ENCODE results near the gene AIPL1. TPM values are rescaled to one million over a fixed set of nuclear protein-coding genes. Genes with fewer than 3 reads are reported as not detected.

The AIPL1 gene
- total RNA-seq, 1 experiment from 2014 or later = 0.46 TPM

- no peak for TF ChIP-seq USF1 (CRISPR knock-in tag; IDR thresholded peaks at IDR 0.05)
- TF ChIP-seq ELF4 (CRISPR knock-in tag; IDR thresholded peaks at IDR 0.05; ENCODE audit: low read depth) = no peak
These were observed 28.9 kb upstream of the AIPL1 start (continued) for GRCh38 chr17:6463616-6464445.

- Mint-ChIP-seq H3K27ac (no peak overlapping the region), H3K9me3 (peaks cover 2% of the 10 kb centered on the region; the same call in 1 of the 2 replicates), H3K36me3 (no peaks in the 10 kb centered on the region), H3K4me3 (no peak overlapping the region), H3K4me1 (peaks cover 23% of the 10 kb centered on the region), H3K27me3 (ENCODE audit: low read depth) (no peaks in the 10 kb centered on the region)
- ChIA-PET POLR2A (interaction anchor here (0.9 to 1.1 kb wide), 2 partner anchors 30 to 33 kb away, joined by 3 read pairs; no protein-coding TSS in a partner anchor), CTCF (interaction anchor here (4.5 kb wide), 1 partner anchor 10 kb away, joined by 36 read pairs; no protein-coding TSS in a partner anchor)
- DNase-seq (ENCODE audit: low spot score) (no peak), ATAC-seq (no peak)
- no peak for TF ChIP-seq TEAD1 (CRISPR knock-in tag; IDR thresholded peaks at IDR 0.05)
- TF ChIP-seq ZNF263 (CRISPR knock-in tag; IDR thresholded peaks at IDR 0.05; ENCODE audit: low read depth) = peak; percentile 95
These were observed 27.8 kb upstream of the AIPL1 start for GRCh38 chr17:6462692-6463091.

- Mint-ChIP-seq H3K9me3 (no peaks in the 10 kb centered on the region), H3K27me3 (ENCODE audit: low read depth) (no peaks in the 10 kb centered on the region), H3K27ac (no peak overlapping the region), H3K36me3 (no peaks in the 10 kb centered on the region), H3K4me1 (peaks cover 23% of the 10 kb centered on the region), H3K4me3 (peak overlapping the region; percentile 18; the same call in 1 of the 2 replicates)
- TF ChIP-seq GABPB1 (CRISPR knock-in tag; IDR thresholded peaks at IDR 0.05) (no peak), FOXP1 (CRISPR knock-in tag; IDR thresholded peaks at IDR 0.05; ENCODE audit: borderline replicate concordance) (no peak), ZNF396 (CRISPR knock-in tag; IDR thresholded peaks at IDR 0.05; ENCODE audit: borderline replicate concordance) (no peak), GTF2I (CRISPR knock-in tag; conservative IDR thresholded peaks at IDR 0.05) (peak; percentile 88)
- ATAC-seq = peak; percentile 84
- POLR2A ChIA-PET = interaction anchor here (0.9 to 1.1 kb wide), 3 partner anchors 18 to 34 kb away, joined by 3 read pairs; partner anchors contain the start of gene PIMREG
- DNase-seq (ENCODE audit: low spot score) = peak; percentile 40
- CTCF ChIA-PET = interaction anchor here (1.0 to 4.5 kb wide), 2 partner anchors 10 to 34 kb away, joined by 4 to 36 read pairs; no protein-coding TSS in a partner anchor
These were observed 27.0 kb upstream of the AIPL1 start for GRCh38 chr17:6461792-6462524.

GRCh38 chr17:6461246-6461645, 26.3 kb upstream of the AIPL1 start:
- Mint-ChIP-seq H3K9me3 (no peaks in the 10 kb centered on the region), H3K4me1 (peaks cover 23% of the 10 kb centered on the region), H3K4me3 (no peak overlapping the region), H3K36me3 (no peaks in the 10 kb centered on the region), H3K27me3 (ENCODE audit: low read depth) (no peaks in the 10 kb centered on the region; the same call in 1 of the 2 replicates), H3K27ac (peak overlapping the region; percentile 32; the same call in 1 of the 2 replicates)
- no peak for DNase-seq (ENCODE audit: low spot score)
- CTCF ChIA-PET = interaction anchor here (1.0 to 4.5 kb wide), 2 partner anchors 11 to 34 kb away, joined by 4 to 36 read pairs; no protein-coding TSS in a partner anchor
- ATAC-seq = no peak
- no peak for TF ChIP-seq RORB (CRISPR knock-in tag; IDR thresholded peaks at IDR 0.05)
- TF ChIP-seq ZBTB43 (CRISPR knock-in tag; IDR thresholded peaks at IDR 0.05) = no peak
- TF ChIP-seq ARID4B (CRISPR knock-in tag; IDR thresholded peaks at IDR 0.05; ENCODE audit: borderline replicate concordance) = no peak
- no peak for TF ChIP-seq AFF4 (CRISPR knock-in tag; IDR thresholded peaks at IDR 0.05; ENCODE audit: borderline replicate concordance)
- no peak for TF ChIP-seq SP1 (CRISPR knock-in tag; conservative IDR thresholded peaks at IDR 0.05)
- POLR2A ChIA-PET = interaction anchor here (1.0 kb wide), 1 partner anchor 17 kb away, joined by 3 read pairs; the partner anchor contains the start of gene PIMREG

Data from WTC11 (cell line).